Lower leg skin (tissue), 3 donors: ENCODE data around the gene TLCD1.

Experiments used
- POLR2A ChIP-seq, 2 donors: fragments of 450-650 bp; IDR thresholded peaks; one replicate each; pipeline ENCODE4 v1.6.1; 2016 to 2017; ENCODE audit warnings: antibody characterized with exemption in 2 of 2, mild to moderate bottlenecking in 1 of 2, moderate library complexity in 1 of 2
- TF ChIP-seq, protein P1 (sequence below), 3 donors: fragments of 450-650 bp; IDR thresholded peaks; one replicate each; pipeline ENCODE4 v1.5.1; 2016; ENCODE audit warnings: antibody characterized with exemption in 3 of 3, mild to moderate bottlenecking in 3 of 3, moderate library complexity in 2 of 3

DNA sequence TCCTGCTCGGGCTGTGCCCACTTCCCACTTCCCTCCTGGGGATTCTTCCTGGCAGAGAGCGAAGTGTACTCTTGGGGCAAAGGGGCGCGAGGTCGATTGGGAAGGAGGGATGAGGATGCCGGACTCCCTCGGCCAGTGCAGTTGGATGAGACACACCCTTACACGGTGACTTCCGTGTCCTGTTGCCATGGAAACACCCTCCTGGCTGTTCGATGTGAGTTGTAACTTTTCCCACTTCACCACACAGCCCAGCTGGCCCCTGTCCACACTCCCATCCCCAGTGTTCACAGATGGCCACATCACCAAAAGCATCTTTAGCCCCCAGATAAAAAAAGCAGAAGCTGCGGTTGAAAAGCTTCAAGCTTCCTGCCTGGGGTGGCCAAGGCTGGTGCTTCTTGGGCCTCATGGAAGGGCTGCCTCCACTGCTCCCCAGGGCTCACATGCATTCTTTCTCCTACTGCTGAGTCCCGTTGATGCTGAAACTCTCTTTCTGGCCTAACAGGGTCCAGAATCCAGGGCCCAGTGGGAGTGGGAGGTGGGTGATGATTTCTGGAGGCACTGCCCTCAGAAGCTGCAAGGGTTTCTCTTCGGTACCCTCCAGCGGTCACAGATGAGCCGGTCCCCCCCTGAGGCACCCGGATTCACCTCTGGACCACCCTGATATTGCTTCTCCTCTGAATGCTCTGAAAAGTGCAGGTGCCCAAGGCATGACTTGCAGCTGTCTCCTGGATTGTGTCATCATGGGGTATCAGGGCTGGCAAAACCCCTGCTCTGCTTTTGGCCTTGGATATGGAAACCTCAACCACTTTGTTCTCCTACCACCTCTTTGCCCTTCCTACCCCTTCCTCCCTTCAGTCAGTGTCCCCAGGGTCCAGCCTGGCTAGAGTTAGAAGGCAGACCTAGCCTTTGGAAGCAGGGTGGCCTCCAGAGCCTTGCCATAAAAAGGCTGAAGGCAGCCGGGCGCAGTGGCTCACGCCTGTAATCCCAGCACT, 15.6 kb upstream of the TLCD1 start:
- TF ChIP-seq, protein P1, sequence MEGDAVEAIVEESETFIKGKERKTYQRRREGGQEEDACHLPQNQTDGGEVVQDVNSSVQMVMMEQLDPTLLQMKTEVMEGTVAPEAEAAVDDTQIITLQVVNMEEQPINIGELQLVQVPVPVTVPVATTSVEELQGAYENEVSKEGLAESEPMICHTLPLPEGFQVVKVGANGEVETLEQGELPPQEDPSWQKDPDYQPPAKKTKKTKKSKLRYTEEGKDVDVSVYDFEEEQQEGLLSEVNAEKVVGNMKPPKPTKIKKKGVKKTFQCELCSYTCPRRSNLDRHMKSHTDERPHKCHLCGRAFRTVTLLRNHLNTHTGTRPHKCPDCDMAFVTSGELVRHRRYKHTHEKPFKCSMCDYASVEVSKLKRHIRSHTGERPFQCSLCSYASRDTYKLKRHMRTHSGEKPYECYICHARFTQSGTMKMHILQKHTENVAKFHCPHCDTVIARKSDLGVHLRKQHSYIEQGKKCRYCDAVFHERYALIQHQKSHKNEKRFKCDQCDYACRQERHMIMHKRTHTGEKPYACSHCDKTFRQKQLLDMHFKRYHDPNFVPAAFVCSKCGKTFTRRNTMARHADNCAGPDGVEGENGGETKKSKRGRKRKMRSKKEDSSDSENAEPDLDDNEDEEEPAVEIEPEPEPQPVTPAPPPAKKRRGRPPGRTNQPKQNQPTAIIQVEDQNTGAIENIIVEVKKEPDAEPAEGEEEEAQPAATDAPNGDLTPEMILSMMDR (IDR thresholded peaks at IDR 0.05) = no peak
- no peak for TF ChIP-seq POLR2A (IDR thresholded peaks at IDR 0.05)
